H1 (cell line): ENCODE data around the gene CALU. TPM values are rescaled to one million over a fixed set of nuclear protein-coding genes. Genes with fewer than 3 reads are reported as not detected.

ENCODE experiments used
- CTCF ChIA-PET: fragments of 300-600 bp; sonication (Branson Sonifier 250); formaldehyde crosslinking; loops from one replicate; lab custom pipeline; 2021; ENCODE audit not compliant: partially characterized antibody; lab: Charles Lee
- POLR2A ChIA-PET: fragments of 300-600 bp; sonication (Branson Sonifier 250); formaldehyde crosslinking; loops from one replicate; lab custom pipeline; 2021; ENCODE audit warnings: inconsistent platforms; ENCODE audit not compliant: partially characterized antibody; lab: Charles Lee
- DNase-seq, 2 experiments: peaks; one replicate each; pipeline versions ENCODE4 v3.0.0 to v3.0.0-alpha.2; 2010 to 2022; ENCODE audit warnings: low spot score in 2 of 2, low read depth in 1 of 2, mixed read lengths in 1 of 2
- FAIRE-seq: peaks from 2 replicates; lab custom pipeline; 2011; peaks lifted over from hg19 to GRCh38; lab: Jason Lieb, UNC
- H2AFZ ChIP-seq: 2 replicates; pipeline ENCODE4 v1.8.1; 2012; ENCODE audit warnings: low read length, inconsistent platforms
- H2AK5ac ChIP-seq: 2 replicates; pipeline ENCODE4 v1.6.1; 2013; ENCODE audit warnings: low read depth, low read length
- H2BK120ac ChIP-seq: replicated peaks from 2 replicates; pipeline ENCODE3; 2013; ENCODE audit warnings: low read depth, low read length, inconsistent platforms
- H2BK12ac ChIP-seq: 2 replicates; pipeline ENCODE4 v1.6.1; 2013; ENCODE audit warnings: low read depth, low read length
- H2BK15ac ChIP-seq: 2 replicates; pipeline ENCODE4 v1.6.1; 2013; ENCODE audit warnings: low read length
- H2BK20ac ChIP-seq: 2 replicates; pipeline ENCODE4 v1.6.1; 2013; ENCODE audit warnings: low read length
- H2BK5ac ChIP-seq: 2 replicates; pipeline ENCODE4 v1.6.1; 2013; ENCODE audit warnings: low read depth, low read length
- H3K14ac ChIP-seq: 2 replicates; pipeline ENCODE4 v1.6.1; 2013; ENCODE audit warnings: inconsistent platforms; ENCODE audit not compliant: insufficient read length
- H3K18ac ChIP-seq: 2 replicates; pipeline ENCODE4 v1.6.1; 2013; ENCODE audit warnings: low read length; ENCODE audit errors: extremely low read depth
- H3K23ac ChIP-seq: 2 replicates; pipeline ENCODE4 v1.6.1; 2013; ENCODE audit warnings: inconsistent platforms; ENCODE audit not compliant: insufficient read length
- H3K23me2 ChIP-seq: 2 replicates; pipeline ENCODE4 v1.6.1; 2013; ENCODE audit warnings: low read depth, low read length
- H3K27ac ChIP-seq: 2 replicates; pipeline ENCODE4 v1.6.1; 2011; ENCODE audit warnings: low read depth, low read length, inconsistent platforms
- H3K27me3 ChIP-seq, 4 experiments: replicated peaks in 1 of 4; 1 replicate in 1 of 4; 2 replicates in 3 of 4; pipeline versions ENCODE4 v1.6.1 to v1.8.1; 2011 to 2013; ENCODE audit warnings: low read length in 3 of 4, mild to moderate bottlenecking in 3 of 4, inconsistent platforms in 2 of 4, mixed read lengths in 2 of 4, moderate library complexity in 1 of 4; ENCODE audit not compliant: control insufficient read depth in 3 of 4, insufficient read depth in 3 of 4; ENCODE audit errors: extremely low read depth in 1 of 4
- H3K36me3 ChIP-seq, 4 experiments: 2 replicates each; pipeline versions ENCODE4 v1.6.1 to v1.8.1; 2011 to 2013; ENCODE audit warnings: mild to moderate bottlenecking in 4 of 4, low read length in 3 of 4, moderate library complexity in 2 of 4, control low read depth in 1 of 4, inconsistent platforms in 1 of 4; ENCODE audit not compliant: insufficient read depth in 4 of 4, control insufficient read depth in 2 of 4
- H3K4ac ChIP-seq: replicated peaks from 2 replicates; pipeline ENCODE3; 2013; ENCODE audit warnings: low read length, low read depth, mixed read lengths, inconsistent platforms; ENCODE audit not compliant: insufficient read length
- H3K4me1 ChIP-seq, 4 experiments: replicated peaks in 1 of 4; 1 replicate in 1 of 4; 2 replicates in 3 of 4; pipeline versions ENCODE4 v1.6.1 to v1.8.1; 2011 to 2013; ENCODE audit warnings: low read length in 3 of 4, inconsistent platforms in 2 of 4, mixed read lengths in 1 of 4; ENCODE audit not compliant: insufficient read depth in 4 of 4, control insufficient read depth in 3 of 4
- H3K4me2 ChIP-seq, 2 experiments: 2 replicates each; pipeline versions ENCODE4 v1.6.1 to v1.8.1; 2011 to 2013; ENCODE audit warnings: low read depth in 2 of 2, low read length in 2 of 2, control low read depth in 1 of 2, inconsistent platforms in 1 of 2, mild to moderate bottlenecking in 1 of 2; ENCODE audit not compliant: insufficient read depth in 1 of 2
- H3K4me3 ChIP-seq, 4 experiments: fragments of 200-600, 300-600 bp in 1 of 4; sonication (generic), shearing (Covaris generic), sonication (Bioruptor Twin) in 1 of 4; 2 replicates each; pipeline versions ENCODE4 v1.5.1 to v1.8.1; 2011 to 2016; ENCODE audit warnings: low read length in 4 of 4, low read depth in 3 of 4, control low read depth in 2 of 4, inconsistent platforms in 2 of 4, mild to moderate bottlenecking in 2 of 4, mixed read lengths in 1 of 4, moderate library complexity in 1 of 4; ENCODE audit not compliant: insufficient read depth in 2 of 4; ENCODE audit errors: extremely low read depth in 1 of 4
- H3K56ac ChIP-seq: replicated peaks from 2 replicates; pipeline ENCODE3; 2013; ENCODE audit warnings: low read depth, mild to moderate bottlenecking, mixed read lengths, low read length, inconsistent platforms; ENCODE audit not compliant: insufficient read length
- H3K79me1 ChIP-seq: 2 replicates; pipeline ENCODE4 v1.6.1; 2013; ENCODE audit warnings: low read depth, low read length, control low read depth
- H3K79me2 ChIP-seq, 2 experiments: 2 replicates each; pipeline versions ENCODE4 v1.6.1 to v1.8.1; 2012 to 2013; ENCODE audit warnings: low read length in 2 of 2, mild to moderate bottlenecking in 2 of 2, inconsistent platforms in 1 of 2; ENCODE audit not compliant: insufficient read depth in 2 of 2, control insufficient read depth in 1 of 2
- H3K9ac ChIP-seq, 4 experiments: replicated peaks in 1 of 4; 1 replicate in 1 of 4; 2 replicates in 3 of 4; pipeline versions ENCODE4 v1.6.1 to v1.8.1; 2011 to 2013; ENCODE audit warnings: low read depth in 3 of 4, low read length in 3 of 4, control low read depth in 2 of 4, mild to moderate bottlenecking in 2 of 4, moderate library complexity in 2 of 4, inconsistent platforms in 1 of 4; ENCODE audit errors: extremely low read depth in 1 of 4
- H3K9me3 ChIP-seq, 2 experiments: 2 replicates each; pipeline versions ENCODE4 v1.6.1 to v1.8.1; 2012 to 2013; ENCODE audit warnings: mild to moderate bottlenecking in 2 of 2, moderate library complexity in 2 of 2, control low read depth in 1 of 2, inconsistent platforms in 1 of 2, low read depth in 1 of 2, low read length in 1 of 2, mixed read lengths in 1 of 2; ENCODE audit not compliant: insufficient read depth in 2 of 2
- H4K20me1 ChIP-seq, 2 experiments: replicated peaks in 1 of 2; 2 replicates each; pipeline versions ENCODE3 to v1.8.1; 2011 to 2013; ENCODE audit warnings: inconsistent platforms in 2 of 2, low read length in 2 of 2, mild to moderate bottlenecking in 1 of 2; ENCODE audit not compliant: insufficient read depth in 2 of 2, control insufficient read depth in 1 of 2
- H4K5ac ChIP-seq: 2 replicates; pipeline ENCODE4 v1.6.1; 2013; ENCODE audit warnings: low read length, low read depth, mixed read lengths, inconsistent platforms; ENCODE audit not compliant: insufficient read length
- H4K8ac ChIP-seq: 2 replicates; pipeline ENCODE4 v1.8.0; 2013; ENCODE audit warnings: mild to moderate bottlenecking, moderate library complexity, low read length, inconsistent platforms; ENCODE audit not compliant: insufficient read depth; ENCODE audit errors: extremely low read depth
- H4K91ac ChIP-seq: replicated peaks from 2 replicates; pipeline ENCODE3; 2013; ENCODE audit warnings: low read length, mixed read lengths, inconsistent platforms; ENCODE audit not compliant: insufficient read length
- CHD2 ChIP-seq: IDR thresholded peaks from 2 replicates; pipeline ENCODE4 v1.6.1; 2012; ENCODE audit warnings: low read length, improper control_type of control experiment
- EP300 ChIP-seq, 2 experiments: IDR thresholded peaks; 1 replicate in 1 of 2; 2 replicates in 1 of 2; pipeline ENCODE4 v1.6.1; 2011 to 2012; ENCODE audit warnings: low read depth in 2 of 2, low read length in 2 of 2, mild to moderate bottlenecking in 2 of 2, borderline replicate concordance in 1 of 2, inconsistent platforms in 1 of 2, moderate library complexity in 1 of 2
- EZH2 ChIP-seq: fragments of 200-600 bp; sonication (generic); IDR thresholded peaks from 2 replicates; pipeline ENCODE4 v1.7.1; 2012; ENCODE audit warnings: low read depth, mild to moderate bottlenecking, moderate library complexity, low read length, inconsistent platforms; ENCODE audit not compliant: severe bottlenecking
- KDM4A ChIP-seq: IDR thresholded peaks from one replicate; pipeline ENCODE4 v1.7.1; 2012; ENCODE audit warnings: low read depth, mild to moderate bottlenecking, moderate library complexity, low read length, inconsistent platforms; ENCODE audit not compliant: severe bottlenecking
- KDM5A ChIP-seq: fragments of 200-600 bp; IDR thresholded peaks from 2 replicates; pipeline ENCODE4 v1.7.1; 2012; ENCODE audit warnings: mild to moderate bottlenecking, low read length, inconsistent platforms, mixed read lengths
- TAF1 ChIP-seq: IDR thresholded peaks from 2 replicates; pipeline ENCODE4 v1.6.1; 2011; ENCODE audit warnings: mild to moderate bottlenecking, low read depth, low read length
- TCF12 ChIP-seq: IDR thresholded peaks from 2 replicates; pipeline ENCODE4 v1.6.1; 2011; ENCODE audit warnings: low read depth, mild to moderate bottlenecking, low read length
- WGBS, 2 experiments: shearing (Covaris generic) in 1 of 2; methylation state at CpG; one replicate each; pipeline versions ENCODE4 v1.1.6 to v1.1.7; 2013 to 2015; ENCODE audit warnings: low lambda C conversion rate in 2 of 2, mixed read lengths in 2 of 2, inconsistent platforms in 1 of 2, low coverage in 1 of 2, missing lambda C conversion rate in 1 of 2; ENCODE audit not compliant: insufficient replicate concordance in 2 of 2, insufficient coverage in 1 of 2, insufficient read length in 1 of 2; ENCODE audit errors: extremely low coverage in 1 of 2, missing lambda C conversion rate in 1 of 2; 5-methylcytosine and 5-hydroxymethylcytosine counted together
- polyA plus RNA-seq, 7 experiments: library from polyadenylated mRNA; depleted of rRNA in 3 of 7; stranded (reverse) in 5 of 7; unstranded in 2 of 7; fragments of >200 nt in 5 of 7; fragments of 200-250 nt in 2 of 7; gene quantifications; 1 replicate in 5 of 7; 2 replicates in 1 of 7; 4 replicates in 1 of 7; pipeline versions ENCODE4 v1.2.1 to v1.2.3, GENCODE V29; 2011 to 2013; ENCODE audit warnings: missing spikeins in 2 of 7, mixed read lengths in 2 of 7
- total RNA-seq: library from RNA; stranded (reverse); fragmentation: NEBNext Ultra II Directional; extraction: Animal tissue kit (Norgen Biotek cat#: 25700); gene quantifications from 2 replicates; pipeline ENCODE4 v1.2.1, GENCODE V29; 2021

Gene CALU
- total and polyA plus RNA-seq, 2 of the 8 experiments (the other 6 are each of a cell fraction or from before 2014, with no cell fraction given), result 67.2 to 170 TPM

- Histone ChIP-seq H3K79me2 (peaks cover 52 to 73% of the 10 kb centered on the region in 2 experiments), H2BK5ac (no peak overlapping the region), H2AK5ac (no peak overlapping the region), H3K14ac (no peak overlapping the region), H3K18ac (no peak overlapping the region), H2BK120ac (no peak overlapping the region), H3K4me1 (peaks cover 0 to 5% (median 2%) of the 10 kb centered on the region in 4 experiments; a peak in 3 of 7 replicates), H3K9me3 (no peaks in the 10 kb centered on the region), H4K20me1 (peaks cover 18 to 26% of the 10 kb centered on the region in 2 experiments), H2BK12ac (no peak overlapping the region), H3K27me3 (peaks cover 0 to 1% (median 0%) of the 10 kb centered on the region in 4 experiments; a peak in 2 of 7 replicates), H4K5ac (no peak overlapping the region), H3K23ac (no peak overlapping the region), H3K4me2 (peak overlapping the region in 1 of 2 experiments; percentile 83; a peak in 1 of 4 replicates), H4K8ac (no peak overlapping the region), H3K56ac (no peak overlapping the region), H3K27ac (no peak overlapping the region), H2BK15ac (no peak overlapping the region), H3K23me2 (peaks cover 7% of the 10 kb centered on the region), H3K9ac (no peak overlapping the region), H2BK20ac (no peak overlapping the region), H2AFZ (no peak overlapping the region), H3K4me3 (0 out of 8 replicates have a peak overlapping the region, but pooled peaks of 1 of the 4 experiments have one; percentile 94), H3K79me1 (no peaks in the 10 kb centered on the region; the same call in 1 of the 2 replicates), H3K4ac (no peak overlapping the region)
- 89% methylated on average over 3 of the region's 3 CpGs; no CpG with 5 or more reads in 1 of the 2 experiments for WGBS, 2 experiments
- ChIA-PET CTCF (interaction anchor here (1.0 to 1.8 kb wide), 3 partner anchors 9 to 44 kb away, joined by 3 to 7 read pairs (median 5); no protein-coding TSS in a partner anchor), POLR2A (interaction anchor here (1.0 to 1.7 kb wide), 6 partner anchors 8 to 90 kb away, joined by 3 to 5 read pairs (median 4); no protein-coding TSS in a partner anchor)
- DNase-seq, result no peak
- no peak for FAIRE-seq
- TF ChIP-seq TCF12 (no peak), KDM4A (no peak), EP300 (IDR thresholded peaks at IDR 0.05; ENCODE audit: borderline replicate concordance in 1 of 2, low read depth in 2 of 2, low read length in 2 of 2) (no peak), KDM5A (no peak), TAF1 (no peak), CHD2 (no peak), EZH2 (no peak)
- TF ChIP-seq, all 59 proteins: peak for 0
- Histone ChIP-seq H4K91ac (no peak overlapping the region), H3K36me3 (no peaks in the 10 kb centered on the region; a peak in 2 of 8 replicates)
These were observed 2.3 kb downstream of the CALU start for GRCh38 chr7:128741491-128741890.
